H9 (cell line): Measurements from ENCODE around the gene MTHFD2. TPM values are rescaled to one million over a fixed set of nuclear protein-coding genes. Genes with fewer than 3 reads are reported as not detected.

Experiments
- DNase-seq: peaks from one replicate; pipeline ENCODE4 v3.0.0-alpha.2; 2017
- H2AFZ ChIP-seq: one replicate; pipeline ENCODE4 v1.6.1; 2013; ENCODE audit warnings: mild to moderate bottlenecking, low read length, control low read depth, moderate library complexity
- H2AK5ac ChIP-seq: 2 replicates; pipeline ENCODE4 v1.6.1; 2013; ENCODE audit warnings: low read length, control low read depth, mixed read lengths; ENCODE audit not compliant: insufficient read length
- H2BK120ac ChIP-seq: one replicate; pipeline ENCODE4 v1.6.1; 2013; ENCODE audit warnings: low read depth, mild to moderate bottlenecking, low read length, control low read depth, inconsistent platforms; ENCODE audit not compliant: poor library complexity, severe bottlenecking
- H2BK12ac ChIP-seq: 2 replicates; pipeline ENCODE4 v1.6.1; 2013; ENCODE audit warnings: low read length, control low read depth, mixed read lengths, low read depth; ENCODE audit not compliant: insufficient read length
- H2BK15ac ChIP-seq: 2 replicates; pipeline ENCODE4 v1.6.1; 2013; ENCODE audit warnings: low read depth, low read length, control low read depth
- H2BK20ac ChIP-seq: one replicate; pipeline ENCODE4 v1.6.1; 2013; ENCODE audit warnings: low read depth, mild to moderate bottlenecking, low read length, control low read depth, inconsistent platforms; ENCODE audit not compliant: poor library complexity, severe bottlenecking
- H2BK5ac ChIP-seq: 2 replicates; pipeline ENCODE4 v1.6.1; 2013; ENCODE audit warnings: low read length, control low read depth, mixed read lengths; ENCODE audit not compliant: insufficient read length
- H3K14ac ChIP-seq: 2 replicates; pipeline ENCODE4 v1.6.1; 2013; ENCODE audit warnings: low read length, control low read depth; ENCODE audit not compliant: insufficient read depth
- H3K18ac ChIP-seq: 2 replicates; pipeline ENCODE4 v1.6.1; 2013; ENCODE audit warnings: low read depth, mild to moderate bottlenecking, mixed read lengths, low read length, control low read depth; ENCODE audit not compliant: insufficient read length
- H3K23ac ChIP-seq: 2 replicates; pipeline ENCODE4 v1.6.1; 2013; ENCODE audit warnings: low read length, control low read depth, mixed read lengths, low read depth; ENCODE audit not compliant: insufficient read length
- H3K23me2 ChIP-seq: 2 replicates; pipeline ENCODE4 v1.6.1; 2013; ENCODE audit warnings: low read depth, mild to moderate bottlenecking, mixed read lengths, low read length, control low read depth; ENCODE audit not compliant: insufficient read length, poor library complexity, severe bottlenecking
- H3K27ac ChIP-seq: 2 replicates; pipeline ENCODE4 v1.5.1; 2013; ENCODE audit warnings: low read length, control low read depth, mixed read lengths, low read depth; ENCODE audit not compliant: insufficient read length
- H3K27me3 ChIP-seq: 2 replicates; pipeline ENCODE4 v1.6.1; 2013; ENCODE audit warnings: low read length, control low read depth, inconsistent platforms; ENCODE audit not compliant: insufficient read depth
- H3K4ac ChIP-seq: 2 replicates; pipeline ENCODE4 v1.6.1; 2013; ENCODE audit warnings: low read depth, mild to moderate bottlenecking, control low read depth, inconsistent platforms, low read length, moderate library complexity
- H3K4me1 ChIP-seq: 2 replicates; pipeline ENCODE4 v1.6.1; 2013; ENCODE audit warnings: low read length, control low read depth, inconsistent platforms; ENCODE audit not compliant: insufficient read depth
- H3K4me2 ChIP-seq: 2 replicates; pipeline ENCODE4 v1.6.1; 2013; ENCODE audit warnings: low read length, control low read depth, mixed read lengths; ENCODE audit not compliant: insufficient read length, insufficient read depth
- H3K56ac ChIP-seq: 2 replicates; pipeline ENCODE4 v1.6.1; 2013; ENCODE audit warnings: low read depth, mild to moderate bottlenecking, mixed read lengths, low read length, control low read depth; ENCODE audit not compliant: insufficient read length
- H3K79me1 ChIP-seq: 2 replicates; pipeline ENCODE4 v1.6.1; 2013; ENCODE audit warnings: low read depth, mild to moderate bottlenecking, moderate library complexity, low read length, control low read depth, inconsistent platforms; ENCODE audit not compliant: insufficient read depth, poor library complexity, severe bottlenecking
- H3K79me2 ChIP-seq: 2 replicates; pipeline ENCODE4 v1.6.1; 2013; ENCODE audit warnings: low read length, control low read depth, inconsistent platforms; ENCODE audit not compliant: insufficient read depth
- H3K9ac ChIP-seq: 2 replicates; pipeline ENCODE4 v1.6.1; 2013; ENCODE audit warnings: low read length, control low read depth, mixed read lengths; ENCODE audit not compliant: insufficient read length; ENCODE audit errors: extremely low read depth
- H3K9me3 ChIP-seq: one replicate; pipeline ENCODE4 v1.6.1; 2013; ENCODE audit warnings: low read depth, low read length, inconsistent platforms; ENCODE audit not compliant: control insufficient read depth
- H3T11ph ChIP-seq: one replicate; pipeline ENCODE4 v1.6.1; 2013; ENCODE audit warnings: mild to moderate bottlenecking, low read length, control low read depth, inconsistent platforms
- H4K20me1 ChIP-seq: one replicate; pipeline ENCODE4 v1.6.1; 2013; ENCODE audit not compliant: control insufficient read depth, insufficient read length, insufficient read depth
- H4K5ac ChIP-seq: 2 replicates; pipeline ENCODE4 v1.6.1; 2013; ENCODE audit warnings: low read depth, mild to moderate bottlenecking, mixed read lengths, low read length, control low read depth; ENCODE audit not compliant: insufficient read length
- H4K8ac ChIP-seq: replicated peaks from 2 replicates; pipeline ENCODE4 v1.6.1; 2013; ENCODE audit warnings: low read length, control low read depth, mixed read lengths, low read depth; ENCODE audit not compliant: insufficient read length
- H4K91ac ChIP-seq: 2 replicates; pipeline ENCODE4 v1.6.1; 2013; ENCODE audit warnings: low read depth, mild to moderate bottlenecking, moderate library complexity, mixed read lengths, low read length, control low read depth; ENCODE audit not compliant: insufficient read length
- H3K27ac Mint-ChIP-seq, 3 experiments: 2 replicates in 2 of 3; 3 replicates in 1 of 3; pipeline ENCODE4 v1.8.0; 2020 to 2021; ENCODE audit warnings: mixed read lengths in 3 of 3, mild to moderate bottlenecking in 1 of 3, moderate library complexity in 1 of 3
- H3K27me3 Mint-ChIP-seq: 2 replicates; pipeline ENCODE4 v1.8.0; 2021; ENCODE audit warnings: low read depth, mild to moderate bottlenecking, moderate library complexity, mixed read lengths
- H3K36me3 Mint-ChIP-seq, 3 experiments: 2 replicates in 2 of 3; 3 replicates in 1 of 3; pipeline ENCODE4 v1.8.0; 2020 to 2021; ENCODE audit warnings: low read depth in 3 of 3, mixed read lengths in 3 of 3; ENCODE audit not compliant: insufficient read depth in 1 of 3
- H3K4me1 Mint-ChIP-seq, 2 experiments: 2 replicates each; pipeline ENCODE4 v1.8.0; 2020; ENCODE audit warnings: mixed read lengths in 2 of 2
- H3K4me3 Mint-ChIP-seq, 2 experiments: 2 replicates in 1 of 2; 3 replicates in 1 of 2; pipeline ENCODE4 v1.8.0; 2020 to 2021; ENCODE audit warnings: mild to moderate bottlenecking in 2 of 2, mixed read lengths in 2 of 2, moderate library complexity in 1 of 2
- H3K9me3 Mint-ChIP-seq, 2 experiments: 2 replicates in 1 of 2; 3 replicates in 1 of 2; pipeline ENCODE4 v1.8.0; 2020; ENCODE audit warnings: mild to moderate bottlenecking in 2 of 2, mixed read lengths in 2 of 2, moderate library complexity in 1 of 2
- WGBS: extraction: QIAGEN DNeasy Blood & Tissue Kit; methylation state at CpG from one replicate; pipeline ENCODE4 v1.1.7; 2013; ENCODE audit warnings: missing lambda C conversion rate, low lambda C conversion rate, mixed read lengths; ENCODE audit not compliant: insufficient read length; ENCODE audit errors: extremely low coverage; 5-methylcytosine and 5-hydroxymethylcytosine counted together
- total RNA-seq: library from RNA; stranded (reverse); gene quantifications from 2 replicates; pipeline ENCODE4 v1.2.1, GENCODE V29; 2021
- TF ChIP-seq, protein P1 (sequence below): fragments of 200-600 bp; sonication (generic); conservative IDR thresholded peaks from 3 replicates; pipeline ENCODE4 v1.8.0; 2021; ENCODE audit warnings: antibody characterized with exemption, mild to moderate bottlenecking

Gene MTHFD2
- total RNA-seq, 1 experiment from 2014 or later: 201 TPM

GRCh38 chr2:74252862-74253261 is 54.4 kb downstream of the MTHFD2 start:
- Histone ChIP-seq H3K9ac (no peak overlapping the region), H3K23me2 (no peaks in the 10 kb centered on the region), H3K4ac (no peak overlapping the region), H3K14ac (no peak overlapping the region), H3K4me1 (no peaks in the 10 kb centered on the region), H2BK15ac (no peak overlapping the region), H4K91ac (no peak overlapping the region), H2BK20ac (no peak overlapping the region), H3K23ac (no peak overlapping the region), H4K20me1 (no peaks in the 10 kb centered on the region), H3K18ac (no peak overlapping the region), H3K27ac (no peak overlapping the region), H4K8ac (no peak overlapping the region), H2AK5ac (no peak overlapping the region), H2AFZ (no peak overlapping the region), H3K4me2 (no peak overlapping the region), H4K5ac (no peak overlapping the region), H3K27me3 (no peaks in the 10 kb centered on the region), H3K79me1 (no peaks in the 10 kb centered on the region), H2BK12ac (no peak overlapping the region), H3K9me3 (no peaks in the 10 kb centered on the region), H2BK5ac (no peak overlapping the region), H3K79me2 (no peaks in the 10 kb centered on the region), H2BK120ac (no peak overlapping the region), H3T11ph (no peak overlapping the region), H3K56ac (no peak overlapping the region)
- no CpG with 5 or more reads among the region's 9 CpGs for WGBS
- H3K4me1 Mint-ChIP-seq: no peaks in the 10 kb centered on the region
- H3K4me3 Mint-ChIP-seq: no peak overlapping the region
- H3K36me3 Mint-ChIP-seq: no peaks in the 10 kb centered on the region; a peak in 1 of 7 replicates
- peaks cover 5% of the 10 kb centered on the region for H3K27me3 Mint-ChIP-seq
- DNase-seq: no peak
- H3K9me3 Mint-ChIP-seq: no peaks in the 10 kb centered on the region
- TF ChIP-seq, protein P1, sequence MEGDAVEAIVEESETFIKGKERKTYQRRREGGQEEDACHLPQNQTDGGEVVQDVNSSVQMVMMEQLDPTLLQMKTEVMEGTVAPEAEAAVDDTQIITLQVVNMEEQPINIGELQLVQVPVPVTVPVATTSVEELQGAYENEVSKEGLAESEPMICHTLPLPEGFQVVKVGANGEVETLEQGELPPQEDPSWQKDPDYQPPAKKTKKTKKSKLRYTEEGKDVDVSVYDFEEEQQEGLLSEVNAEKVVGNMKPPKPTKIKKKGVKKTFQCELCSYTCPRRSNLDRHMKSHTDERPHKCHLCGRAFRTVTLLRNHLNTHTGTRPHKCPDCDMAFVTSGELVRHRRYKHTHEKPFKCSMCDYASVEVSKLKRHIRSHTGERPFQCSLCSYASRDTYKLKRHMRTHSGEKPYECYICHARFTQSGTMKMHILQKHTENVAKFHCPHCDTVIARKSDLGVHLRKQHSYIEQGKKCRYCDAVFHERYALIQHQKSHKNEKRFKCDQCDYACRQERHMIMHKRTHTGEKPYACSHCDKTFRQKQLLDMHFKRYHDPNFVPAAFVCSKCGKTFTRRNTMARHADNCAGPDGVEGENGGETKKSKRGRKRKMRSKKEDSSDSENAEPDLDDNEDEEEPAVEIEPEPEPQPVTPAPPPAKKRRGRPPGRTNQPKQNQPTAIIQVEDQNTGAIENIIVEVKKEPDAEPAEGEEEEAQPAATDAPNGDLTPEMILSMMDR: no peak
- no peak overlapping the region for H3K27ac Mint-ChIP-seq
